ENCODE results near the gene ATP6V0C. TPM values are rescaled to one million over a fixed set of nuclear protein-coding genes. Genes with fewer than 3 reads are reported as not detected.

ATP6V0C gene
- total RNA-seq, 1 donor from 2014 or later, result 91.4 TPM

- Mint-ChIP-seq H3K4me3 (no peak overlapping the region), H3K27me3 (no peaks in the 10 kb centered on the region), H3K36me3 (ENCODE audit: low read depth) (peaks cover 17% of the 10 kb centered on the region), H3K9me3 (no peaks in the 10 kb centered on the region), H3K4me1 (peaks cover 2% of the 10 kb centered on the region), H3K27ac (no peak overlapping the region)
- DNase-seq (no peak), ATAC-seq (ENCODE audit: low read depth) (no peak)
- ChIA-PET POLR2A (interaction anchor here (0.6 kb wide), 2 partner anchors 55 to 342 kb away, joined by 6 read pairs; no protein-coding TSS in a partner anchor), CTCF (no interaction called here)
- TF ChIP-seq, protein P1, sequence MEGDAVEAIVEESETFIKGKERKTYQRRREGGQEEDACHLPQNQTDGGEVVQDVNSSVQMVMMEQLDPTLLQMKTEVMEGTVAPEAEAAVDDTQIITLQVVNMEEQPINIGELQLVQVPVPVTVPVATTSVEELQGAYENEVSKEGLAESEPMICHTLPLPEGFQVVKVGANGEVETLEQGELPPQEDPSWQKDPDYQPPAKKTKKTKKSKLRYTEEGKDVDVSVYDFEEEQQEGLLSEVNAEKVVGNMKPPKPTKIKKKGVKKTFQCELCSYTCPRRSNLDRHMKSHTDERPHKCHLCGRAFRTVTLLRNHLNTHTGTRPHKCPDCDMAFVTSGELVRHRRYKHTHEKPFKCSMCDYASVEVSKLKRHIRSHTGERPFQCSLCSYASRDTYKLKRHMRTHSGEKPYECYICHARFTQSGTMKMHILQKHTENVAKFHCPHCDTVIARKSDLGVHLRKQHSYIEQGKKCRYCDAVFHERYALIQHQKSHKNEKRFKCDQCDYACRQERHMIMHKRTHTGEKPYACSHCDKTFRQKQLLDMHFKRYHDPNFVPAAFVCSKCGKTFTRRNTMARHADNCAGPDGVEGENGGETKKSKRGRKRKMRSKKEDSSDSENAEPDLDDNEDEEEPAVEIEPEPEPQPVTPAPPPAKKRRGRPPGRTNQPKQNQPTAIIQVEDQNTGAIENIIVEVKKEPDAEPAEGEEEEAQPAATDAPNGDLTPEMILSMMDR (IDR thresholded peaks at IDR 0.05), result no peak
- intact Hi-C loops (cut with micrococcal nuclease), result no loop called here
These were observed 17.3 kb upstream of the ATP6V0C start for GRCh38 chr16:2496223-2497115.

- no peaks in the 10 kb centered on the region for H3K9me3 Mint-ChIP-seq
- CTCF ChIA-PET, result no interaction called here
- TF ChIP-seq, protein P1 (IDR thresholded peaks at IDR 0.05), result no peak
- peaks cover 17% of the 10 kb centered on the region for H3K36me3 Mint-ChIP-seq (ENCODE audit: low read depth)
- ATAC-seq (ENCODE audit: low read depth) (no peak), DNase-seq (no peak)
- H3K27me3 Mint-ChIP-seq, result no peaks in the 10 kb centered on the region
- intact Hi-C loops (cut with micrococcal nuclease), result no loop called here
- POLR2A ChIA-PET, result no interaction called here
- no peak overlapping the region for H3K4me3 Mint-ChIP-seq
- peaks cover 3% of the 10 kb centered on the region for H3K4me1 Mint-ChIP-seq
- H3K27ac Mint-ChIP-seq, result no peak overlapping the region
These were observed 16.6 kb upstream of the ATP6V0C start for GRCh38 chr16:2497116-2497630.

- ChIA-PET POLR2A (no interaction called here), CTCF (no interaction called here)
These were observed 15.9 kb upstream of the ATP6V0C start for GRCh38 chr16:2497695-2498484.

GRCh38 chr16:2498531-2499253 lies 15.1 kb upstream of the ATP6V0C start:
- Mint-ChIP-seq H3K9me3 (no peaks in the 10 kb centered on the region), H3K4me3 (no peak overlapping the region), H3K4me1 (peaks cover 3% of the 10 kb centered on the region), H3K36me3 (ENCODE audit: low read depth) (peaks cover 17% of the 10 kb centered on the region), H3K27ac (no peak overlapping the region), H3K27me3 (no peaks in the 10 kb centered on the region)
- TF ChIP-seq, protein P1 (IDR thresholded peaks at IDR 0.05), result no peak
- ChIA-PET POLR2A (no interaction called here), CTCF (no interaction called here)
- no peak for ATAC-seq (ENCODE audit: low read depth)
- no peak for DNase-seq
- intact Hi-C loops (cut with micrococcal nuclease), result no loop called here

More at GRCh38 chr16:2497695-2498484, 15.9 kb upstream of the ATP6V0C start:
- DNase-seq (no peak), ATAC-seq (ENCODE audit: low read depth) (no peak)
- peaks cover 17% of the 10 kb centered on the region for H3K36me3 Mint-ChIP-seq (ENCODE audit: low read depth)
- intact Hi-C loops (cut with micrococcal nuclease), result no loop called here
- TF ChIP-seq, protein P1 (IDR thresholded peaks at IDR 0.05), result no peak
- no peak overlapping the region for H3K4me3 Mint-ChIP-seq
- H3K27ac Mint-ChIP-seq, result no peak overlapping the region
- no peaks in the 10 kb centered on the region for H3K27me3 Mint-ChIP-seq
- peaks cover 3% of the 10 kb centered on the region for H3K4me1 Mint-ChIP-seq
- no peaks in the 10 kb centered on the region for H3K9me3 Mint-ChIP-seq

Data from activated B cell treated with CpG ODN at 0.5 μM for 24 hours (primary cell).